Activated effector memory CD4-positive, alpha-beta T cell treated with anti-CD3 and anti-CD28 coated beads, Interleukin-2, amount 50 U/mL, for 16 hours (primary cell): ENCODE results near the gene KIAA0513.

Source experiments
- DNase-seq: peaks from one replicate; pipeline ENCODE4 v3.0.0-alpha.2; 2020

Gene KIAA0513

DNA sequence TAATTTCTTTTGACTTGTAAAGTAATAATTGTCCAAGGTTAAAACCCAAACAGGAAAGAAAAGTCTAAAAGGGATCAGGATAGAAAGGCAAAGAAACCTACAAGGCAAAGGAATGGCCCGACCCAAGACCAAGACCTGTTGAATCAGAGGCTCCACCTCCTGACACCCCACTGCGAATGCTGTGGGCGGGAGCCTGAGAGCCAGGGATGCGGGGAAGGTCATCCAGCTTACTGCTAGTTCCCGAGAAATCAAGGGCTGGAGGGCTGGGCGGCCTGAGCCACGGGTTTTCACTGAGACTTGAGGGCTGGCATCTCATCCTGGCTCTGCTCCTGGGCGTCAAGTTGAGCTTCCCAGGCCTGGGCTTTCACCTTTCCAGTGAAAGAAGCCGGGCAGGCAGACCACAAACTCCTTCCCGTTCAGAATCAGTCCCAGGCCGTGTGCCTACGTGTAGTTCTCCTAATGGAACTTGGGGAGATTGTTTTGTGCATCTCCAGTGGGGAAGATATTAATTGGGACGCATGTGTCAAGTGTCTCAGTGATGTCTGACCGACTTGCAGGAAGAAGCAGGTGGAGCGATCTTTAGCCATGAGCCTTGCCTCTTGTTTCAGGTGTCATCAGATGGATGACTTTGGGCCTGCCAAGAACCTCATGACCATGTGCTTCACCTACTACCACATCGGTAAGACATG lies 47.8 kb downstream of the KIAA0513 start:
- no peak for DNase-seq

GRCh38 chr16:85077039-85077438 lies 49.4 kb downstream of the KIAA0513 start:
- DNase-seq = no peak

GRCh38 chr16:85077576-85078125 lies 50.1 kb downstream of the KIAA0513 start:
- no peak for DNase-seq

DNA sequence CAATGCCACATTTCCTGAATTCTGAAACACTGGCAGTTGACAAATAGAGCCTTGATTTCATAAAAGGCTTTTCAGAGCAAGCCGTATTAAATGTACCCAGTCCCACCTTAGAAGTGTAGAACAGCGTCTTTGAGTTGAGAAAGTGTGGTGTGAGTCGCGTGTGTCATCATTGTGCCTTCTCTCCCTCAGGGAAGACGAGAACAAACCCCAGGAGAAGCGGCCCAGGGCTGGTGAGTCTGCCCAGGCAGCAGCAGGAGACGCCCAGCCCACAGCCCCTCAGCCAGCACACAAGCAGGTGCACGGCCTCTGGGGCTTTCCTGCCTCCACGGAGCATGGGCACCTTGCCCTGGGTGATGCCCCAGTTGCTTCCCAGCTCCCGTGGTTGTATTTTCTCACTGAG lies 50.6 kb downstream of the KIAA0513 start:
- DNase-seq = no peak

- DNase-seq = no peak
These were observed 51.4 kb downstream of the KIAA0513 start for GRCh38 chr16:85078952-85079351.

DNA sequence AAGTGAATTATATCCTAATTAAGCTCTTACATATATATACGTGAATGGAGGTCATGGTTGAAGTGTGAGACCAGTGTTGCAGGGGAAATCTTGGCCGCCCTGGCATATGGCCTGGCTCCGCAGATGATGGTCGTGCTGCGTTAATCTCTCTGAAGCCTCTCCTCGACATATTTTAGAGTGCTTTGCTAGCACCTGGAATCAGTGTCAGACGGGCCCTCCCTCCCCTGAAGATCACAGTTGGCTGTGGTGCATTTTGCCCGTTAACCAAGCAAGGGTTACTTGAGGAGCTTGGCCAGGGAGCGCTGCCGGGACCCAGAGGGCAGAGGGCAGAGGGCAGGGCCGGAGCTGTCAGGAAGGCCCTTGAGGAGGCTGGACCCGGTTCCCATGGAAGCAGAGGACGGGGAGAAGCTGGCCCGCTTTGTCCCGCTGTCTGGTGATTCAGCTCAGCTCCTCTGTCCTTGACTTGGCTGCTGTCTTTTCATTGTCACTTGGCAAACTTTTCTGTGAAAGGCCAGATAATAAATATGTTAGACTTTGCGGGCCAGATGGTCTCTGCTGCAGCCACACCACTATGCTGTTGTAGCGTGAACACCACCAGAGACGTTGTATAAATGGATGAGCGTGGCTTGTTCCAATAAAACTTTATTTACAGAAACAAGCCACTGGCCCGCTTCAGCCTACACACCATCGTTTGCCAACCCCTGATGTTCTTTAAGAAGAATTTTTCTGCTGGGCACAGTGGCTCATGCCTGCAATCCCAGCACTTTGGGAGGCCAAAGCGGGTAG lies 52.4 kb downstream of the KIAA0513 start:
- DNase-seq = no peak

DNA sequence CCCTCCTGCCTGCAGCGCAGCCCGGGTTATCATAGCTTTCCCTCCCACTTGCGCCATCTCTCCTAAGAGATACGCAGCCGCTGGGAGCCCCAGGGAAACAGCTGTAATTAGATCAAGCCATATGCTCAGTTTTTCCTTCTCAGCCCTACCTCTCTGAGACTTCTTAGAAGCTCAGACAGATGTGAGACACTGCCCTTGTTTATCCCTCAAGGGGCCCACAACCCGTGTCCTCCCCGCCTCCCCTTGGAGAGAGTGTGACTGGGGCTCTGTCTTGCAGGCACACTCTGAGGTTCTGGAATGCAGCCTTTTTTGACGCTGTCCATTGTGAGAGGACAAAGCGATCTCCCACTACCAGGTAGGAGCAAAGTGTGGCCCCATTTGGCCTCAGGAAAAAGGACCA lies 53.4 kb downstream of the KIAA0513 start:
- no peak for DNase-seq

DNA sequence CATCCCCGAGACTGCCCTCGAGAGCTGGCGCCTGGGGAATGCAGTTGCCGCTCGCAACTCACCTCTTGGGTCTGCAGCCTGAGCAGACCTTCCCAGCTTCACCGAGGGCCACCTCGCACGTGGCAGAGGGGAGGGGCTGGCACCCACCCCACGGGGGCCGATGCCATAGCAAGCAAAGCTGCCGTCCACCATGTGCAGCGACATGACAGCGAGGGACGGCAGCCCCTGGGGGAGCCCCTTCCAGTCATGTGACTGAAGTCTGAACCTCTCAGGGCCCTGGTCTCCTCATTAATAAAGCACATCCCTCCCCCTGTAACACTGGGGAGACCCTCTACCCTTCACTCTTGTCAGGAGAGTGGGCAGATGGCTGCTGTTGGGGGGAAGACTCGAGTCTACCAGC lies 54.2 kb downstream of the KIAA0513 start:
- DNase-seq = no peak

GRCh38 chr16:85082173-85083050 lies 54.8 kb downstream of the KIAA0513 start:
- DNase-seq = no peak

- no peak for DNase-seq
These were observed 55.5 kb downstream of the KIAA0513 start for GRCh38 chr16:85083051-85083639.

GRCh38 chr16:85084841-85085510 lies 57.4 kb downstream of the KIAA0513 start:
- no peak for DNase-seq

DNA sequence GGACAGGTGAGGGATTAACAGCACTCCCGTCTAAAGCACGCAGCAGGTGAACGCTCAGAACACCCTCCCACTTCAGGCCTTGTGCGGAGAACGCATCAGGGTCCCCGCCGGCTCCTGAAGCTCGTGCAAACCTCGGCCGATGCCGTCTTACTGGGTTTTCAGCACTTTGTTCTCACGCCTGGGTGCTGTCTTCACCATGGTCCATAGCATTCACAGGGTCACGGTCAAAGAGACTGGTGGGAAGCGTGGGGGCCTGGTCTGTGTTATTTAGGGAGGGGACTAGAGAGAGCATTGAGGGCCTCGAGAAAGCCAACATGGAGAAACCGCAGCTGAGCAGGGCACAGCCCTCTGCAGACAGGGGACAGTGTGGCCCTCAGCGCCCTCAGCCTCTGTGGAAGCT lies 58.1 kb downstream of the KIAA0513 start:
- no peak for DNase-seq

GRCh38 chr16:85086347-85087291 lies 59.0 kb downstream of the KIAA0513 start:
- peak; percentile 89 for DNase-seq

DNA sequence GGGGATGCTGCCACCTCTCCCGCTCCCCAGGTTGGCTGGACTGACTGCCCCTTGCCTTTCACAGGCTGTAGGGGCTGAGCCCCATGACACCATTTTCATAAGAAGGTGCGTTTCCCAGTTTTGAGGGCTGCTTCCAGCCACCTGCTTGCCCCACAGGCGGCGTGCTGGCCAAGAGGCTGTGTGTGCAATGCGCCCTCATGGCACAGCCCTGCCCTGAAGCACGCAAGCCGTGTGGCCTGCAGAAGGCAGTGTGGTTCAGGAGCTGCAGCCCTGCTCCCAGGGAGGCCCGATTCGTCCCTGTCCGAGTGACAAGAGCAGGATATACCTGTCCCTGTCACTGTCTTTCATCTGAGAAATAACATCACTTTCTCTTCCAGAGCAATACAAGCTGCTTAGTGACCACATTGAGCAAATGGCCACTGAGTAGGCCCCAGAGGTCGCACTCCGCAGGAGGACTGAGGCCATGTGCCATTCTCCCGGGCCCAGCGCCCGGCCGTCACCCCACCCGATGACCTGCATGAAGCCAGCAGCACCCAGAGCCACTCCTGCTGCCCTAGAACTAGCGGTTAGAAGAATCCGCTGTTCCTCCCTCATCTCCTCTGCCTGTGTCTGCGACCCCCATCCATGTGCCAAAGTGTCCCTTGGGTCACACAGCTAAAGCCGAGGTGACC lies 60.4 kb downstream of the KIAA0513 start:
- DNase-seq = no peak

GRCh38 chr16:85088570-85089199 lies 61.1 kb downstream of the KIAA0513 start:
- DNase-seq = no peak

DNA sequence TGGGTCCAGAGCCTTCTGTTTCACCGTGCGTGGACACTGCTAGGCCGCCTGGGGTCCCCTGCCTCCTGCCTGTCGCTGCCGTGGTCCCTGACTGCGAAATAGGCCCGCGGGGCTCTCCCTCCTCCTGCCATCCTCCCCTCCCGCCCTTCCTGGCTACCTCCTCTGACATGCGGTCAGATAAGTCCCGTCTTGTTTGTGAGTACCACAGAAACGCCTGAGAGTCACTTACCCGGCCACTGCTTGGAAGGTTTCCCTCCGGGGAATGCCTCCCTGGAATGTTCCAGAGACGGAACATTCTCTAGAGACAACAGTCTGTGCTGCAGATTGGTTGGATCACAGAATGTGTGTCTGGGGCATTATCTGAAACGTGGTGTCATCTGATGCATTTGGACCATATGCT lies 61.9 kb downstream of the KIAA0513 start:
- no peak for DNase-seq

DNA sequence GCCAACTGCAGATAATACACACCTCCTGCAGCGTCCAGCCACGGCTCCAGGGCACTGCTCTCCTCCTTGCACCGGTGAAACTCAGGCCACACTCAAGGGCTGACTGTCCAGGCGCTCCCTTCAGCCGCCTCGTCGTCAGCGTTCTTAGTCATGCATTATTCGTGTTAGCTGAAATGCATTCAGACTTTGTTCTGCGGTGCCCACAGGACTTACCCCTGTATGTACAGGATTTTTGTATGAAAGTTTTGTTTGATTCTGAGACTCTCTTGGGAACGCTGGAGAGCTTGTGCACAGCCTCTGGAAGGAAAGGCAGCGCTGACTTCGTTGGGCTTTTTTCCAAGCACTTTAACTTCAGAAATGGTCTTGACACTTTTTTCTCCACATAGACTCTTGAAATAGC lies 62.6 kb downstream of the KIAA0513 start:
- no peak for DNase-seq

DNA sequence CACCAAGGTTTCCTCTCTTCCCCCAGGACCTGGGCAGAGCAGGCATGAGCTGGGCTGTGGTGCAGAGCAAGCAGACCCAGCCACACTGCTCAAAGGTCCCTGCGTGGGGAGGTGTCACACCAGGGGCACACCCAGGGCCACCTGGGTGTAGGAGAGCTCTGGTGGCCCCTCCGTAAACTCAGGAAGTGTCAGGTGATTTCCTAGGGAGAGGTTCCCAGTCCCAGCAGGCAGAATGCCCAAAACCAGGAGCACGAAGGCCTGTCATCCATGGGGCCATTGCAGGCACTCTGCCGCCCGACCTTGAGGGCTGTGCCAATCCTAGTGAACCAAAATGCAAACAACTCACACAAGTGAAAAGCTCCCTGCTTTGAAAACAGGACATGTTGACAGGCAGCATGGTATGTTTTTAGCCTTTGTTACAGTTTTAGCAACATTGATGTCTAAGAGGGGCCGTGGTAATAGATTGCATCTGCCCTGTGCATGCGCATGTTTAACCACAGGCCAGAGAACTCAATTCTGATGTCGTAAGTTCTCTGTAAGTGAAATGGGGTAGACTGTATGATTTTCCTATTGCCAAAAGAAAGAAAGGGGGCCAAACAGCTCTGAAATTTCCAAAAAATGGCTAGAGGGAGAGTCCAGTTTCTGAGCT lies 63.4 kb downstream of the KIAA0513 start:
- no peak for DNase-seq

- DNase-seq = no peak
These were observed 63.9 kb downstream of the KIAA0513 start for GRCh38 chr16:85091522-85091910.
